WTC11 (cell line): ENCODE measurements around the gene EDAR. TPM values are rescaled to one million over a fixed set of nuclear protein-coding genes. Genes with fewer than 3 reads are reported as not detected.
A peak's percentile ranks its signal among the peaks of the same experiment; 100 is the strongest.

ENCODE experiments used
- ATAC-seq: fragments of 200-7000 bp; cut with Tn5 transposase; 2 replicates; pipeline ENCODE4 v1.10.0; 2021; ENCODE audit warnings: mild to moderate bottlenecking, moderate library complexity
- CTCF ChIA-PET: fragments of 300-600 bp; sonication (Branson Sonifier 250); formaldehyde crosslinking; loops from one replicate; lab custom pipeline; 2021; ENCODE audit warnings: antibody characterized with exemption; lab: Charles Lee
- POLR2A ChIA-PET: fragments of 350-600 bp; sonication (Branson Sonifier 250); formaldehyde crosslinking; loops from one replicate; lab custom pipeline; 2021; ENCODE audit warnings: antibody characterized with exemption; lab: Charles Lee
- DNase-seq: peaks from one replicate; pipeline ENCODE4 v3.0.0; 2021; ENCODE audit warnings: low spot score
- H3K27ac Mint-ChIP-seq: 2 replicates; pipeline ENCODE4 v1.8.0; 2021; ENCODE audit warnings: mixed read lengths
- H3K27me3 Mint-ChIP-seq: 2 replicates; pipeline ENCODE4 v1.8.0; 2021; ENCODE audit warnings: low read depth, mild to moderate bottlenecking, moderate library complexity, mixed read lengths
- H3K36me3 Mint-ChIP-seq: 2 replicates; pipeline ENCODE4 v1.8.0; 2021; ENCODE audit warnings: mixed read lengths
- H3K4me1 Mint-ChIP-seq: 2 replicates; pipeline ENCODE4 v1.8.0; 2022; ENCODE audit warnings: mixed read lengths
- H3K4me3 Mint-ChIP-seq: 2 replicates; pipeline ENCODE4 v1.8.0; 2021; ENCODE audit warnings: mild to moderate bottlenecking, moderate library complexity, mixed read lengths
- H3K9me3 Mint-ChIP-seq: 2 replicates; pipeline ENCODE4 v1.8.0; 2021; ENCODE audit warnings: mixed read lengths
- AFF4 ChIP-seq: sonication (generic); formaldehyde crosslinking; IDR thresholded peaks from 2 replicates; pipeline ENCODE4 v1.8.1; 2023; ENCODE audit warnings: mild to moderate bottlenecking, missing genetic modification reagents, borderline replicate concordance
- ATF3 ChIP-seq: sonication (generic); formaldehyde crosslinking; conservative IDR thresholded peaks from 2 replicates; pipeline ENCODE4 v1.8.1; 2022; ENCODE audit warnings: mild to moderate bottlenecking, missing genetic modification reagents
- E2F4 ChIP-seq: sonication (generic); formaldehyde crosslinking; IDR thresholded peaks from 2 replicates; pipeline ENCODE4 v1.8.1; 2022; ENCODE audit warnings: low read depth, mild to moderate bottlenecking, moderate library complexity, missing genetic modification reagents, borderline replicate concordance
- FOXP4 ChIP-seq: sonication (generic); formaldehyde crosslinking; IDR thresholded peaks from 2 replicates; pipeline ENCODE4 v1.8.0; 2022; ENCODE audit warnings: mild to moderate bottlenecking, missing genetic modification reagents
- HMGXB4 ChIP-seq: sonication (generic); formaldehyde crosslinking; IDR thresholded peaks from 2 replicates; pipeline ENCODE4 v1.8.1; 2023; ENCODE audit warnings: mild to moderate bottlenecking, moderate library complexity, missing genetic modification reagents
- JAZF1 ChIP-seq: fragments of 250-450 bp; sonication (Bioruptor Pico); IDR thresholded peaks from 2 replicates; pipeline ENCODE4 v1.9.0; 2021; ENCODE audit warnings: moderate library complexity, mild to moderate bottlenecking, inconsistent platforms
- JUN ChIP-seq: sonication (generic); formaldehyde crosslinking; IDR thresholded peaks from 2 replicates; pipeline ENCODE4 v1.8.0; 2023; ENCODE audit warnings: mild to moderate bottlenecking, missing genetic modification reagents
- PRDM15 ChIP-seq: sonication (generic); formaldehyde crosslinking; IDR thresholded peaks from 2 replicates; pipeline ENCODE4 v1.8.0; 2022; ENCODE audit warnings: missing genetic modification reagents
- PRRX2 ChIP-seq: fragments of 250-450 bp; sonication (Bioruptor Pico); IDR thresholded peaks from 2 replicates; pipeline ENCODE4 v1.8.0; 2021; ENCODE audit warnings: mild to moderate bottlenecking
- RORB ChIP-seq: fragments of 250-450 bp; sonication (Bioruptor Pico); IDR thresholded peaks from 2 replicates; pipeline ENCODE4 v1.9.0; 2021; ENCODE audit warnings: mild to moderate bottlenecking
- USF1 ChIP-seq: sonication (generic); formaldehyde crosslinking; IDR thresholded peaks from 2 replicates; pipeline ENCODE4 v1.8.0; 2022; ENCODE audit warnings: mild to moderate bottlenecking, missing genetic modification reagents
- ZNF232 ChIP-seq: sonication (generic); formaldehyde crosslinking; IDR thresholded peaks from 2 replicates; pipeline ENCODE4 v1.8.0; 2022; ENCODE audit warnings: mild to moderate bottlenecking, missing genetic modification reagents
- ZNF671 ChIP-seq: fragments of 250-450 bp; sonication (Bioruptor Pico); IDR thresholded peaks from 2 replicates; pipeline ENCODE4 v1.8.0; 2021; ENCODE audit warnings: mild to moderate bottlenecking
- total RNA-seq: library from RNA; stranded (reverse); gene quantifications from 3 replicates; pipeline ENCODE4 v1.2.3, GENCODE V29; 2021

Gene EDAR
- total RNA-seq, 1 experiment from 2014 or later, result not detected

GRCh38 chr2:108934151-108934550, 54.9 kb downstream of the EDAR start (continued):
- TF ChIP-seq ATF3 (CRISPR knock-in tag) (no peak), ZNF232 (CRISPR knock-in tag) (no peak), HMGXB4 (CRISPR knock-in tag) (no peak)

- ChIA-PET CTCF (interaction anchor here (2.7 kb wide), 1 partner anchor 11 kb away, joined by 13 read pairs; no protein-coding TSS in a partner anchor), POLR2A (no interaction called here)
- DNase-seq, result no peak
- Mint-ChIP-seq H3K27me3 (no peaks in the 10 kb centered on the region; the same call in 1 of the 2 replicates), H3K4me3 (no peak overlapping the region), H3K9me3 (no peaks in the 10 kb centered on the region), H3K36me3 (no peaks in the 10 kb centered on the region), H3K4me1 (peaks cover 37% of the 10 kb centered on the region), H3K27ac (no peak overlapping the region)
- no peak for TF ChIP-seq ZNF671 (CRISPR knock-in tag)
- no peak for TF ChIP-seq RORB (CRISPR knock-in tag)
- no peak for TF ChIP-seq USF1 (CRISPR knock-in tag)
- TF ChIP-seq PRRX2 (CRISPR knock-in tag), result no peak
- TF ChIP-seq FOXP4 (CRISPR knock-in tag), result no peak
- no peak for TF ChIP-seq JAZF1 (CRISPR knock-in tag)
- TF ChIP-seq JUN (CRISPR knock-in tag), result no peak
- TF ChIP-seq E2F4 (CRISPR knock-in tag), result no peak
- no peak for TF ChIP-seq AFF4 (CRISPR knock-in tag)
- no peak; the same call in 1 of the 2 replicates for TF ChIP-seq PRDM15 (CRISPR knock-in tag)
- ATAC-seq, result peak; percentile 31
Observed at GRCh38 chr2:108933691-108934117, 55.3 kb downstream of the EDAR start.
